ENCODE results near the gene TEAD4. TPM values are rescaled to one million over a fixed set of nuclear protein-coding genes. Genes with fewer than 3 reads are reported as not detected.

TEAD4 gene
- total RNA-seq, 1 experiment from 2014 or later, result 47.7 TPM

DNA sequence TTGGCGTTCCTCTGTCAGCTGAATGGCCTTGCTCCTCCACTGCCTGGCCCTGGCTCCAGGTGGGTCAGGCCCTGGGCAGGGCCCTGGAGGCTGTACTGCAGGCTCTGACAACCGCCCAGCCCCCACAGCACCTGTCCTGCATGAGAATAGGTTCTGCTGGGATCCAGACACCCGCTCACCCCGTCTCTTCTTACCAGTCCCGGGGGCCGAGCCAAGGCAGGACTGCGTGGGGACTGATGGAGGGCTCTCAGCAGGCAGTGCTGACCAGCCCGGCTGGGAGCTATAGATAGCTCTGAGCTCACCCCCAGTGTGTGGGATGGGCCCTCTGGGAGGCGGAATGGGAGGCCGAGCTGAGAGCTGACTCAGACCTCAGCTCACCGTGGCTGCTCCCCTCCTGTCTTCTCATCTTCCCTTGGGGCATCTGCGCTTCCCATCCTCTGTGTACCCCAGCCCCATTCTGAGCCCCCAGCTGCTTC, 39.6 kb downstream of the TEAD4 start:
- no TSS peak for BruUV-seq (replicated peaks)
- no peak for DNase-seq
- Histone ChIP-seq H3K4me1 (replicated peaks; ENCODE audit: insufficient read depth) (no peaks in the 10 kb centered on the region), H3K4me2 (no peak overlapping the region), H3K9me2 (ENCODE audit: insufficient read depth) (no peaks in the 10 kb centered on the region), H3F3A (ENCODE audit: insufficient read depth, low read depth) (0 out of 2 replicates have a peak, but pooled peaks cover 4% of the 10 kb centered on the region), H2AFZ (no peak overlapping the region), H4K20me1 (ENCODE audit: insufficient read depth) (peaks cover 11% of the 10 kb centered on the region), H3K79me2 (ENCODE audit: low read depth) (no peaks in the 10 kb centered on the region), H3K27me3 (ENCODE audit: insufficient read depth, low read depth) (no peaks in the 10 kb centered on the region), H3K9me3 (ENCODE audit: insufficient read depth, low read depth) (no peaks in the 10 kb centered on the region), H3K36me3 (ENCODE audit: low read depth) (no peaks in the 10 kb centered on the region), H3K4me3 (no peak overlapping the region), H3K27ac (no peak overlapping the region)
- TF ChIP-seq CTCF (conservative IDR thresholded peaks at IDR 0.05) (no peak), EZH2 (IDR thresholded peaks at IDR 0.05; ENCODE audit: low read depth) (no peak)
- CTCF ChIA-PET, result no interaction called here
- intact Hi-C loops (cut with micrococcal nuclease; ENCODE audit: unreplicated experiment), result no loop called here
- POLR2A ChIA-PET (ENCODE audit: unreplicated experiment), result no interaction called here

DNA sequence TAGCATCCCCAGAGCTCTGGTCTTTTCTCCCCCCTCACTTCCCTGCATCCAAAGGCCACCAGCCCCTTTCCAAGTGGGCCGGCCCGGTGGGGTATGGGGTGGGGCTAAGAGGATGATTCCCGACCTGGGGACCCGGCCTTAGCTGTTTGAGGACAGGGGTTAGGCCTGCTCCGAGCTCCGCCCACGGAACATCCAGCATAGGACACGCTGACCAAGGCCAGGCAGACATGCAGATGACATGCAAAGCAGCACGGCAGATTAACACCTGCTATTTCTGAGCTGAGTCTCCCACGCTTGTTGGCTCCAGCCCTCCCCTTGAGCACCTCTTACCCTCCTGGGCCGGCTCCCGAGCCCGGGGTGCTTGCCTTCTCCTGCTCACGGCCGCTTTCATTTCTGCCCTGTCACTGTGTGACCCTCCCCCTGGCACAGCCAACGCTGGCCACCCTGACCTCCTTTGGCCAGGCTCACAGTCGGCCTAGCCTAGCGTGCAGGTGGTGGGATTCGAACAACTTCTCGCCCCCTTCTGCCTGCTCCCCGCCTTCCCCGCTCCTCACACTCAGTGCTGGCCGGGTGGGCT, 40.2 kb downstream of the TEAD4 start:
- H4K20me1 ChIP-seq (ENCODE audit: insufficient read depth), result peaks cover 11% of the 10 kb centered on the region
- no peak for DNase-seq
- no peaks in the 10 kb centered on the region for H3K9me3 ChIP-seq (ENCODE audit: insufficient read depth, low read depth)
- no peaks in the 10 kb centered on the region for H3K79me2 ChIP-seq (ENCODE audit: low read depth)
- H3K27me3 ChIP-seq (ENCODE audit: insufficient read depth, low read depth), result no peaks in the 10 kb centered on the region
- no peak overlapping the region for H3K4me3 ChIP-seq
- 0 out of 2 replicates have a peak, but pooled peaks cover 4% of the 10 kb centered on the region for H3F3A ChIP-seq (ENCODE audit: insufficient read depth, low read depth)
- TF ChIP-seq CTCF (conservative IDR thresholded peaks at IDR 0.05) (no peak), EZH2 (IDR thresholded peaks at IDR 0.05; ENCODE audit: low read depth) (no peak)
- H3K27ac ChIP-seq, result no peak overlapping the region
- H3K36me3 ChIP-seq (ENCODE audit: low read depth), result no peaks in the 10 kb centered on the region
- ChIA-PET POLR2A (ENCODE audit: unreplicated experiment) (no interaction called here), CTCF (no interaction called here)
- H3K4me2 ChIP-seq, result no peak overlapping the region
- no peak overlapping the region for H2AFZ ChIP-seq
- intact Hi-C loops (cut with micrococcal nuclease; ENCODE audit: unreplicated experiment), result no loop called here
- H3K9me2 ChIP-seq (ENCODE audit: insufficient read depth), result no peaks in the 10 kb centered on the region
- BruUV-seq (replicated peaks), result no TSS peak
- H3K4me1 ChIP-seq (replicated peaks; ENCODE audit: insufficient read depth), result no peaks in the 10 kb centered on the region

DNA sequence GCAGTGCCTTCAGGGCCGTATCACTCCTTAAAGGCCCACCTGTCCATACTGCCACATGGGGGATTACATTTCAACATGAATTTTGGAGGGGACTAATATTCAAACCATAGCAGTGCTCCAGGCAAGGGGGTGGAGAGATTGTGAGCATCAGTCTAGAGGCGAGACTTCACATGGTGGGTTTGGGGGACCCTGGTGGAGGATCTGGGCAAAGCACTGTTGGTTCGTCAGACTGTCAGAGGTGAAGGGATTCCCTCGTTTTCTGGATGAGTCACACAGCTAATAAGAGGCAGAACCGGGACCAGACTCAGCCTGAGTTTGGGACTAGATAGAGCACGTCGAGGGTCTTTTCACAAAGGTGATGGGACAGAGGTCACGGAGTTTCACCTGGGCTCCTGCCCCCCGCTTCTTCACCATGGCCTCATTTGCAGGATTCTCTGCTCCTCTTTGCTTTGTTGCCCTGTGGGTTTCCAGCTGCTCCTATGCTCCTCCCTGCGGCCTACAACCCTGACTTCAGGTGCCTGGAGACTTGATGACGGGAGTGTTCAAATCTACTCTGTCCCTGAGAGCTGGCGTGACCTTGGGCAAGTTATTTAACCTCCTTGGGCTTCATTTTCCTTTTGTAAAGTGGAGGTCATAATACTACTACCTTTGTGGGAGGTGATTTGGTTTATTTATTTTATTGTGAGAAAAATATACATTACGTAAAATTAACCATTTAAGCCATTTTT, 41.5 kb downstream of the TEAD4 start:
- DNase-seq, result no peak
- Histone ChIP-seq H3K9me2 (ENCODE audit: insufficient read depth) (no peaks in the 10 kb centered on the region), H3K27ac (no peak overlapping the region), H2AFZ (no peak overlapping the region), H4K20me1 (ENCODE audit: insufficient read depth) (peaks cover 11% of the 10 kb centered on the region), H3K79me2 (ENCODE audit: low read depth) (no peaks in the 10 kb centered on the region), H3K4me3 (no peak overlapping the region), H3F3A (ENCODE audit: insufficient read depth, low read depth) (0 out of 2 replicates have a peak, but pooled peaks cover 4% of the 10 kb centered on the region), H3K27me3 (ENCODE audit: insufficient read depth, low read depth) (no peaks in the 10 kb centered on the region), H3K9me3 (ENCODE audit: insufficient read depth, low read depth) (no peaks in the 10 kb centered on the region), H3K4me2 (no peak overlapping the region), H3K4me1 (replicated peaks; ENCODE audit: insufficient read depth) (no peaks in the 10 kb centered on the region), H3K36me3 (ENCODE audit: low read depth) (no peaks in the 10 kb centered on the region)
- no TSS peak for BruUV-seq (replicated peaks)
- CTCF ChIA-PET, result interaction anchor here (0.7 kb wide), 1 partner anchor 155 kb away, joined by 5 read pairs; no protein-coding TSS in a partner anchor
- intact Hi-C loops (cut with micrococcal nuclease; ENCODE audit: unreplicated experiment), result no loop called here
- TF ChIP-seq CTCF (conservative IDR thresholded peaks at IDR 0.05), result no peak
- no peak for TF ChIP-seq EZH2 (IDR thresholded peaks at IDR 0.05; ENCODE audit: low read depth)
- POLR2A ChIA-PET (ENCODE audit: unreplicated experiment), result no interaction called here

All from PC-9 (cell line).